GM18907 (cell line): ENCODE results near the gene WDFY1.
"Not testable (repeated sequence)": the region's sequence is repeated elsewhere in the genome, so short reads cannot be mapped to it uniquely, and the experiment has no call there.

ENCODE experiments used
- ATAC-seq: cut with Tn5 transposase; IDR thresholded peaks from one replicate; pipeline ENCODE4 v1.9.1; 2021; ENCODE audit warnings: mild to moderate bottlenecking, moderate library complexity; ENCODE audit not compliant: unreplicated experiment

WDFY1 gene

DNA sequence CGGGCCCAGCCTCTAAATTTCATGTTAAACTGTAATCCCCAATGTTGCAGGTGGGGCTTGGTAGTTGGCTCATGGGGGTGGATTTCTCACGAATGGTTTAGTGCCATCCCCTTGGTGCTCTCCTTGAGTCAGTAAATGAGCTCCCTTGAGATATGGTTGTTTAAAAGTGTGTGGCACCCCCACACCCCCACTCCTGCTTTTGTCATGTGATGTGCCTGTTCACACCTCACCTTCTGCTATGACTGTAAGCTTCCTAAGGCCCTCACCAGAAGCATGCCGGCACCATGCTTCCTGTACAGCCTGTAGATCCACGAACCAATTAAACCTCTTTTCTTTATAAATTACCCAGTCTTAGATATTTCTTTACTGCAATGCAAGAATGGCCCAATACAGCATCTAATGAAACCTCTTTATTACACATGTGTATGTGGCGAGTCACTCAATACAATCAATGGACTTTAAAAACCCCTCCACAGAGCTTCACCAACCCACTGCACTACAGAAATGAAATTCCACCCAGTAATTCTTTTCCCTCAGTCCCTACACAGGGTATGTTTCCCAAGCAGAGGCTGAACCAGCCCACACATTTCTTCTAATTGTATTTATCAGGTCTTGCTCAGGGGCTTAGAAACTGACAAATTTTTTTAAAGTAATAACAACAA lies 47.3 kb downstream of the WDFY1 start:
- ATAC-seq: no peak

DNA sequence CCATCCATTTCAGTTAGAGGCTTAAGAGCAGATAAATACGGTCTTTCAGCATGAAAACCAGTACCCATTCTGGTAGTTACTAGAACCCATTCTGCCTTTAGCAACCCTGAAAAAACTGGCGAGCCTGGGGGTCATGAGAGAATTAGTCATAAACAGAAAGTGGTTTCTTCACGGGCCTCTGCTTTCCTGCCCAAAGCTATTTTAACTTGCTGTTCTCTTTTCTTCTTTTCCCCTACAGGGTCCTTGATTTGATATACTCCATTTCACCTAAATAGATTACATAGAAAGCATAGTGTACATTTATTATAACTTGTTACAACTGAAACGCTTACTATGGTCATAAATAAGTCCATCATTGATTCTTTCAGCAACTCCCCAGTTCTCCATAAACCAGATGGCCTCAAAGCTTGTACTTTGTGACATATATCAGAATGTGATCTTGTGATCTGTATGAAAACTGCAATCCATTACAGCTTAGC lies 48.3 kb downstream of the WDFY1 start:
- peak; percentile 78 for ATAC-seq

DNA sequence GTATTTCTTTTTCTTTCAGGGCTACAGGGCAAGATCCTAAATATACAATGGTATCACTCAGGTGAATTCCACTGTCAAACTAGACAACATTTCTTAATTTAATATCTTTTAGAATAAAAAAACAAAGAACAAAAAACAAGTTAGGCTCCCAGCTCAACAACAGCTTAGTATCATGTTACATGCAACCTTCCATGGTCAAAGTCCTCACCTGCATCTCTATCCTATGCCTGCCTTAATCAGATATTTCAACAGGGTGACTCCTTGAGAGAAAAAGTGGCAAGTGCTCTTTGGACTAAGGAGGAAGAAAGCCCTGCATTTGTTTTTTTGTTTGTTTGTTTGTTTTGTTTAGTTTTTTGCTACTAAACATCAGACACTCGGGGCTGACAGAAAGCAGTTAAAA lies 50.2 kb downstream of the WDFY1 start:
- ATAC-seq: no peak

DNA sequence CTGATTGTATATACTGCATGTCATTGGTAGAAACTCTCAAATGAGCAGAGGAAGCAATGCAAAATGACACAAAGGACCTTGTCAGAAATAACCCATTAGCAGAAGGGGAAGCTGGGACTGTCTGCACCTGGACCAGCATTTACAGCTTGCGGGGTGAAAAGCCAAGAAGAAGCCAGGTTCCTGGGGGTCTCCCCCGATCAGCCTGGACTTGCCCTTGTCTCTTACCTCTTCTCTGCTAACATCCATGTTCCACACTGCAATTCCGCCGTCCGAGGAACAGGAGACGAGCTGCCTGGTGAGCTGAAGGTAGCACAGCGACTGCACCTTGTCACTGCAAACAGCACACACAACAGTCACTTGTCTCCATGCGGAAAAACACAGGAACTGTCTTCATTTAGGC lies 51.1 kb downstream of the WDFY1 start:
- ATAC-seq: no peak

DNA sequence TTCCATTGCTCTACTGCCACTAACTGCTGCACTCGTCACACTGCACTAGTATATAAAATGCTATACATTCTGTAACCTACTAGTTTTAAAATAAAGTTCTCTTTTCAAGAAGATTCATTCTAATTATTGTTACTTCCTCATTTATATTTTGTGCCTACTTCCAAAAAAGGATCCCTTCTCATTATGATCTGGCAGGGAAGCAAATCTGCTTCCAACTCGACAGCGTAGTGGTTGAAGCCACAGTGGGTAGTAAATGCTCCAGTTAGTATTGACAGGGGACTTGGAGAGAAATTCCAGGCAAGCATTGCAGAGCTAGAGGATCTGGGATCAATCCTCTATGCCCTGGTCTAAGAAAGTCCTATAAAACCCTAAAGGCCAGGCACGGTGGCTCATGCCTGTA lies 54.4 kb downstream of the WDFY1 start:
- ATAC-seq: no peak

DNA sequence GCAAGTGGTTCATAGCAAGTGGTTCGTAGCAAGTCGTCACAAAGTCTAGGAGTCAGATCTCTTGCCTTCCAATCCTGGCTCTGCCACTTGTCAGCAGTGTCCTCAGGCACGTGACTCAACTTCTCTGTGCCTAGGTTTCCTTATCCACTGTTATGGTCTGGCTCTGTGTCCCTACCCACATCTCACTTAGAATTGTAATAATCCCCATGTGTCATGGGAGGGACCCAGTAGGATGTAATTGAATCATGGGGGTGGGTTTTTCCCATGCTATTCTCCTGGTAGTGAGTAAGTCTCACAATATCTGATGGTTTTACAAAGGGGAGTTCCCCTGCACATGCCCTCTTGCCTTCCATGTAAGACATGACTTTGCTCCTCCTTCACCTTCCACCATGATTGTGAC lies 55.9 kb downstream of the WDFY1 start:
- ATAC-seq: no peak

DNA sequence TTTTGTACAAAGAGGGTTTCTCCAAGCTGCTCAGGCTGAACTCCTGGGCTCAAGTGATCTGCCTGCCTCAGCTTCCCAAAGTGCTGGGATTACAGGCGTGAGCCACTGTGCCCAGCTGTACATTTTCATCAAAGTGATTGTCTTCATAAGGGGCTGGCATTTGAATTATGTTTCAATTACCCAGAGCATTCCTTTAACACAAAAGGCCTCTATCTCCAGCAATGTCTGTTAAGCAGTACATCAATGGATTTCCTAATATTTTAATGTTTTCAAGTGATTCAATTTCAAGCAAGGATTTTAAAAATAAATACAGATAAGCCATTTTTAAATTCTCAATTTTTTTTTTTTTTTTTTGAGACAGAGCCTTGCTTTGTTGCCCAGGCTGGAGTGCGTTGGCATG lies 56.9 kb downstream of the WDFY1 start:
- ATAC-seq: no peak

DNA sequence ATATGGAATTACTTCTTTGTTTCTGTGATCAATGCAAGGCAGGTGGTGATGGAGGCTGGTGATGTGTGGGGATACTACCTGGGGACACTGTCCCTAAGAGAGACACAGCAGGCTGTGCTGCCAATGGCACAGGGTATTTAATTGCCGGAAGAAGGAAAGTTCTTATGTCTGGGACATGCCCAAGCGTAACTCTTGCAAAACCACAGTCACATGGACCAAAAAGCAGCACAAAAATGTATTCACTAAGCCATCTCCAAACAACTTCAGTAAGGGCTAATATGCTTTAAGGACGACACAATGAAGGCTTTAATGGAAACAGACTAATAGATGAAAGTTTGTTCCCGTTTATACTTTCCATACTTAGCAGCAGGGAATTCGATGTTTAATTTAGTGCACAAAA lies 58.0 kb downstream of the WDFY1 start:
- ATAC-seq: no peak

DNA sequence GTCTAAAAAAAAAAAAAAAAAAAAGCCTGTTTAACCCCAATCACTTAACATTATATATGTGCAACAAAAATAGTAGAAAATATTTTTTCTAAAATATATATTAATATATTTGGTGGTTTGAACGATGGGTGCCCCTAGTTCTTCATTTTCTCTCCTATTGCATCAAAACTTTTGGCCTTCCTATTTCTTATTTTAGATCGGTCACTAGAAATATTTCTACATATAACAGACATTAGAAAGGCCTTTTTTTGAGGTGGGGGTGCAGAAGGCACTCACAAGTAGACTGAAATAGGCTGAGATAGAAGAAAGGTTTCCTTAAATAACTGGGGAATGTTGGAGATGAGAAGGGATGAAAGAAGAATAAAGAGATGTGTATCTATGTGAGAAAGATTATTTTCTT lies 58.4 kb downstream of the WDFY1 start:
- ATAC-seq: no peak

DNA sequence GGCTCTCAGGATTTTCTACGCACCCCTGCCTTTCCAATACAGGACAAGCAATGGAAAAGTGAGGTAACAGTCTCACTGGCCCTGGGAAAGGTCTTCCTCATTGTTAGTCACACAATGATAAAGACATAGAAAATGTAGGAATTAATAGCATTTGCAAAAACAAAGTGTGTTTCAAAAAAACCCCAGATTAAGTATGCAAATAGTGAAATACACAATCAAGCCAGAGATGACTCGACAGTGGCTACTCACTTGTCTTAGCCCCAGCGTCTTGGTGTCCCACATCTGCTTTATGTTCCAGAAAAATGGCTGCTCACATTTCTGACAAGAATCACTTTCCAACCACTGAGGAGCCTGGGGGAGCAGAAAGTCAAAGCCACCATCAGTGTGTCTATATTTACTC lies 60.7 kb downstream of the WDFY1 start:
- ATAC-seq: peak; percentile 88

DNA sequence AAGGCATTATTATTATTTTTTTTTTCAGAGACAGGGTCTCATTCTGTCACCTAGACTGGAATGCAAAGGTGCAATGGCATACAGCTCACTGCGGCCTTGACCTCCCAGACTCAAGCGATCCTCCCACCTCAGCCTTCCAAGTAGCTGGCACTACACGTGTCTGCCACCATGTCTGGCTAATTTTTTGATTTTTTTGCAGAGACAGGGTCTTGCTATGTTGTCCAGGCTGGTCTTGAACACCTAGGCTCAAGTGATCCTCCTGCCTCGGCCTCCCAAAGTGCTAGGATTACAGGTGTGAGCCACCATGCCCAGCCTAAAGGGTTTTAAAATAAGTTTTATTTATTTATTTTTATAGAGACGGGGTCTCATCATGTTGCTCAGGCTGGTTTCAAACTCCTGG lies 62.4 kb downstream of the WDFY1 start:
- ATAC-seq: no peak

DNA sequence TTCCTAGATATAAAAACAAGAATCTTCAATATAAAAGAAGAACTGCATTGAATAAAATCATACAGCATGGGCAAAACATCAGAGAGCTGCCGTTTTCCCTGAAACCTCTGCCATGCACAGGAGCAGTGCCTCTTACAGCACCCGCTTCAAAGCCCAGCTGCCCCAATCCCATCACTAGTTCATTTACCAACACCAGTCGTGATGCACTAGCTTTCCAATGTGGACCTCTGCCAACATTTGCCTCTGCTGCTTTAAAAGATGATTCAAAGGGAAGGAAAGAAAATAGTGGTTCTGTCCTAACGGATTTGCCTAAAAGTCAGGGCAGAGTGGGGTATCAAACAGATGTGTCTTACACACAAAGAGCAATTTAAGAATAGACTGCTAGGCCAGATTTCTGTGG lies 64.3 kb downstream of the WDFY1 start:
- no peak for ATAC-seq

DNA sequence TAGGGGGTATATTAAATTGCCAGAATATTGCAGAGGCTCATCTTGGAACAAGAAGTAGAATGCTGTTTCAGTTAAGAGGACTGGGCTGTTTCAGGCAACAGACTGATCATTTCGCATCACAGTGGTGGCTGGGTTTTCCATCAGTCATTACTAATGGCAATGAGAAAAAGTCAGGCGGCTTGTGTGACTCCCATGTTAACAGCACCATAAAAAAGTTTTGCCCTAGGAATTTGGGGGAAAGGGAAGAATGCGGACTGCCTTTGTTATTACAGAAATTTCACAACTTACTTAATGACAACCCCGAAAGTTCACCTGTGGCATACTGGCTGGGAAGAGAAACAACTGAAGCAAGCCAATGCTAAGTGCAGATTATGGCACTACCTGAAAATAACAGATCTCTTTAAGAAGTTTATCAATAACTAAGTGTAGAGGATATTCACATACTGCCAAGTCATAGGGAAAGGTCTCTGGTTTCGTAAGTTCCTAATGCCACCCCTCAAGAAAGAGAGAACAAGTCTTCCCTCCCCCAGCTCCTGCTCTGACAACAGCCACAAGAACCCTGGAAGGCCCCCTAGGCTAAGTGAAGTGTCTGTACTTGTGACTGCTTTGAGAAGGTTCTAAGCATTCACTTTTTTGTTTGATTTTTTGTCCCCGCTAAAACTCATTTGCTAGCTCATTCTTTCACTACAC lies 67.3 kb downstream of the WDFY1 start:
- ATAC-seq: peak; percentile 93

DNA sequence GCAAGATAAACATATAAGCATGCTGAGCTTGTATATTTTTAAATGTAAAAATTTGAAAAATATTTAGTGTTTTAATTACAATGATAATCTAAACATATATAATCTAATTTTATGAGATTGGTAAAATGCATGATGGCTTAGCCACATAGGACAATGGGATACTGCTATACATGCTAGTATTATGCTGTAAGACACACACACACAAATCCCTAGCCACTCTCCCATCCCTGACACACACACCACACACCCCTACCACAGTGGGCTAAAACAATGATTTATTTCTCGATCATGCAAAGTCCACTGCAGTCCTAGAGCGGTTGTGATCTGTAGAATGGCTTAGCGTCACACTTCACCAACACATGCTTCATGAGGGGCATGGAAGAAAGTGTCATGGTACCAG lies 71.5 kb downstream of the WDFY1 start:
- no peak for ATAC-seq

DNA sequence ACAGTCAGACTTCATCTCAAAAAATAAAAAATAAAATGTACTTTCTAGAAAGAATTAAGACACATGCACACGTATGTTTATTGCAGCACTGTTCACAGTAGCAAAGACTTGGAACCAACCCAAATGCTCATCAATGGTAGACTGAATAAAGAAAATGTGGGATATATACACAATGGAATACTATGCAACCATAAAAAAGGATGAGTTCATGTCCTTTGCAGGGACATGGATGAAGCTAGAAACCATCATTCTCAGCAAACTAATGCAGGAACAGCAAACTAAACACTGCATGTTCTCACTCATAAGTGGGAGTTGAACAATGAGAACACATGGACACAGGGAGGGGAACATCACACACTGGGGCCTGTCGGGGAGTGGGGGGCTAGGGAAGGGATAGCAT lies 72.4 kb downstream of the WDFY1 start:
- not testable (repeated sequence) for ATAC-seq

DNA sequence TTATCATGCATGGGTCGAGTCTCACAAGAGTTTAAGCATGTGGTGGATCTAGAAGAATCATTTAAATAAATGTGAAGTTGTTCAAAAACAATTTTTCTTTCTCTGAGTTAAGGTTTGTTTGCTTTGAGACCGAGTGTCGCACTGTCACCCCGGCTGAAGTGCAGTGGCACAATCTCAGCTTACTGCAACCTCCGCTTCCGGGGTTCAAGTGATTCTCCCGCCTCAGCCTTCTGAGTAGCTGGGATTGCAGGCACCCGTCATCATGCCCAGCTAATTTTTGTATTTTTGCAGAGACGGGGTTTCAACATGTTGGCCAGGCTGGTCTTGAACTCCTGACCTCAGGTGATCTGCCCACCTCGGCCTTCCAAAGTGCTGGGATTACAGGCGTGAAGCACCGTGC lies 73.5 kb downstream of the WDFY1 start:
- ATAC-seq: not testable (repeated sequence)

DNA sequence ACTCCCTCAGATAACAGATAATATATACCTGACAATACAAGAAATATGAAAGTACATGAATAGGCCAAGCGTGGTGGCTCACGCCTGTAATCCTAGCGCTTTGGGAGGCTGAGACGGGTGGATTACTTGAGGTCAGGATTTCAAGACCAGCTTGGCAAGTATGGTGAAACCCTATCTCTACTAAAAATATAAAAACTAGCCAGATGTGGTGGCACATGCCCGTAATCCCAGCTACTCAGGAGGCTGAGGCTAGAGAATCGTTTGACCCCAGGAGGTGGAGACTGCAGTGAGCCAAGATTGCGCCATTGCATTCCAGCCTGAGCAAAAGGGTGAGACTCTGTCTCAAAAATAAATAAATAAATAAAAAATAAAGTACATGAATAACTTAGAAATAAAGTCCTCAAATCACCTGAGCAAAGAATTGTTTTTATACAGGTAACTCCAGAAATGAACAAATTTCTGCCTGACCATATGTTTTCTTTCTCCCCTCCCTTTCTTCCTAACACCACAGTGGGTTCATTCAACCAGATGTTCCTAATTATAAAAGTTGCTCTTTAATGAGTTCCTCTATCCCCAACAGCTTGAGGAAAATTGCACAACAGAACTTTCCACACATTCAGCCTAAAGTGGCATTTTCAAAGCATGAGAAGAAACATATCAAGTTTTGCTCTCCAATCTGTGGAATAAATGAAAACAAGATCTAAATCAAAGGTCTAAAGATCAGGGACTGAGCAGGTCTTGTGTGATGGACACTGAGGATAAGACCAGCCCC lies 74.1 kb downstream of the WDFY1 start:
- no peak for ATAC-seq

DNA sequence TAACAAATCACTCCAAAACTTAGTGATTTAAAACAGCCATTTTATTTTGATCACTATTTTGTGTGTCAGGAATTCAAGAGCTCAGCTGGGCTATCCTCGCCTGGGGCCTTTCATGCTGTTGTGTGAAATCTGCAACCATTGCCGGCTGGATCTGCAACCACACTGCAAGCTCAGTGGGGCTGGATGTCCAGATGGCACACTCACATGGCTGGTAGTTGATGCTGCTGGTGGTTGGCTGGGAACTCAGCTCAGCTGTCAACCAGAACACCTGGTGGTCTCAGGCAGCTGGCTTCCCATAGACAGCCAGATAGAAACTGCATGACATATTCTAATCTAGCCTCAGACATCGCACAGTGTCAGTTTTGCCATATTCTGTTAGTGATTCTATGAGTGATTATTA lies 77.1 kb downstream of the WDFY1 start:
- peak; percentile 76 for ATAC-seq

DNA sequence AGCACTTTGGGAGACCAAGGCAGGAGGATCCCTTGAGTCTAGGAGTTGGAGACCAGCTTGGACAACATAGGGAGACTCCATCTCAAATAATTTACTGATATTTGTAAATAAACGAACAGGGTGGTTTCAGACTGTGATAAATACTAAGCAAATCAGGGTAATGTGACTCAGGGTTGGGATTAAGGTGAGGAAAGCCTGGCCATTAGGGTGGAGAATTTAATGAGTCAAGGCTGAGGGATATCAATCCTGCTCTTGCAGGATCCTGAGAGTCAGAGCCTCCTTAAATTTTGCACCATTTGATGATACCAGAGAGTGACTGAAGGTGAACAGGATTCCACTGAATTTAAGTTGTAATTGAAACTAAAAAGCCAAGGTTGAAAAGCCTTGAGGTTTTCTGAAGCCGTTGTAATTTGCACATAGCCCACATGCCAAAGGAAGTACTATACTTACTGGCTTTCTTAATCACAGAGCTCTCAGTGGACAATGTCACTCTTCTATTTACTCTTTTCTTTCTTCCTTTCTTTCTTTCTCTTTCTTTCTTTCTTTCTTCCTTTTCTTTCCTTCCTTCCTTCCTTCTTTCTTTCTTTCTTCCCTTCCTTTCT lies 79.1 kb downstream of the WDFY1 start:
- peak; percentile 50 for ATAC-seq

DNA sequence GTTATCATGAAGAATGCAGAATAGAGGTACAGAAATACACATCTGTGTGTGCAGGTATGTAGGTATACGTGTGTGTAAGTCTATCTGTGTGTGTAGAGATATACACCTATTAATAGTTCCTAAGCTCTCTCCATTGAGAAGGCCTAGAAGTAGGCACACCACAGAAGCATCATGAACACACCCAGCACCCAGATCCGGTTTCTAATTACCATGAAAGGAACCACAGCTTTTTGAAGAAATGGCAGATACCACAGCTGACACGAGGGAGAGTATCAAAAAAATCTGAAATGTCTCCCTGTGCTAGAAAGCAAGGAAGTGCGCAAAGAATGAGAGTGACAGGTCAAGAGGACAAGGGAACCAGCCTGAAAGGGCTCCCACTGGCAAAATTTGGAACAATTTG lies 80.0 kb downstream of the WDFY1 start:
- ATAC-seq: no peak

DNA sequence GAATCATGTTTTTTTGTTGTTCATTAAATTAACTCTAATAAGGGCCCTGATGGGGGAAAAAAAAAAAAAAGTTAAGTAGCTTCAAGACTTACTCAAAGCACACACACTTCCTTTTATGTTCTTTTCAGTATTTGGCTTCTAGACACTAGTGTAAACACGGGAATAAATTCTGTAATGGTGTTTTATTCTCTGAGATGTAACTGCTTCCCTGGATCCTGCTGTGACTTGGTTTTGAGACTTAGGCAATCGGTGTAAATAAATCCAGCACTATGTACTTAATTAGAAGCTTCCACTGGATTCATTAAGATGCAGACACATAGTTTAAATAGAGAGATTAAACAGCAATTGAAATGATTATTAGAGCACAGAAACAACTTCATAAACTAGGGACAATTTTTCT lies 81.6 kb downstream of the WDFY1 start:
- no peak for ATAC-seq
